GM21717 (cell line): ENCODE results near the gene GOLPH3L.
"Not testable (repeated sequence)": the region's sequence is repeated elsewhere in the genome, so short reads cannot be mapped to it uniquely, and the experiment has no call there.

Source experiments
- ATAC-seq: cut with Tn5 transposase; IDR thresholded peaks from one replicate; pipeline ENCODE4 v1.9.1; 2021; ENCODE audit warnings: mild to moderate bottlenecking, moderate library complexity; ENCODE audit not compliant: unreplicated experiment

The GOLPH3L gene

DNA sequence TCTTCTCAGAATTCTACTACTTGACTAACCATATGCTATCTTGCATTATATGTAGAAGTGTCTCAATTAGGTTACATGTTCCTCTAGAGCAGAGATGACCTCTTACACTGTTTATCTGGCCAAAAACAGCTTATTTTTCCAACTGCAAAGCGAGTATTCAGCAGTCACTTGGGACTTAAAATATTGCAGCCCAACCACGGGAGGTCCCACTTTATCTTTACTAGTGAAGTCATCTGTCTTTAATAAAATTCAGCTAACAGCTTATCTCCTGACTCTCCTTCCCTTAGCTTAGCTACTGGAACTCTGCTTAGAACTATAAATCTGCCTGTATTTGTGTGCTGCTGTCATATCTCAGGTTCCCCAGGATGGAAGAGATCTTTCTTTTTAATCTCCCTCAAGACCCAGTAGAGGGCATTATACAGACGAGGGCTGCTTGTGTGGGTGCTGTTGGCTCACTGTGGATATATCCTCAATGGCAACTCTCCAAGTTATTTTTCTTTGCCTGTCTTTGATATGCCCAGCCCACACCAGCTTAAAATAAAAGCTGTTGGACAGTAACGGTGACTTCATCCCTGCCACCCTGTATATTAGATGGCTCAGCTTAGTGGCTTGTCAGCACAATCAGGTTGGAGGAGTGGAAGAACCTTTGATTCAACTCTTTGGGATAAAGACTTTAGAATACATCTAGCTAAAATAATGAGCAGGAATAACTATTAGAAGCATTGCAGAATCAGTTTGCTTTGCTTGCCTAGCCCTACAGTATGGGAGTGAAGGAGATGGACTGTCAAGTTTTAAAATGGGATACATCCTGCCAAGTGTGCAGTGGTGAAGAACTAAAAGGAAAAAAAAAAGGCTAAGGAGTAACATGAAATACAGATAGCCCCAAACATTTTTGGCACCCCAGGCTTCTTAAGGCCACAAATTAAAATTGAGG, 77.1 kb downstream of the GOLPH3L start:
- no peak for ATAC-seq

GRCh38 chr1:150615346-150616201, 81.4 kb downstream of the GOLPH3L start:
- ATAC-seq: no peak

DNA sequence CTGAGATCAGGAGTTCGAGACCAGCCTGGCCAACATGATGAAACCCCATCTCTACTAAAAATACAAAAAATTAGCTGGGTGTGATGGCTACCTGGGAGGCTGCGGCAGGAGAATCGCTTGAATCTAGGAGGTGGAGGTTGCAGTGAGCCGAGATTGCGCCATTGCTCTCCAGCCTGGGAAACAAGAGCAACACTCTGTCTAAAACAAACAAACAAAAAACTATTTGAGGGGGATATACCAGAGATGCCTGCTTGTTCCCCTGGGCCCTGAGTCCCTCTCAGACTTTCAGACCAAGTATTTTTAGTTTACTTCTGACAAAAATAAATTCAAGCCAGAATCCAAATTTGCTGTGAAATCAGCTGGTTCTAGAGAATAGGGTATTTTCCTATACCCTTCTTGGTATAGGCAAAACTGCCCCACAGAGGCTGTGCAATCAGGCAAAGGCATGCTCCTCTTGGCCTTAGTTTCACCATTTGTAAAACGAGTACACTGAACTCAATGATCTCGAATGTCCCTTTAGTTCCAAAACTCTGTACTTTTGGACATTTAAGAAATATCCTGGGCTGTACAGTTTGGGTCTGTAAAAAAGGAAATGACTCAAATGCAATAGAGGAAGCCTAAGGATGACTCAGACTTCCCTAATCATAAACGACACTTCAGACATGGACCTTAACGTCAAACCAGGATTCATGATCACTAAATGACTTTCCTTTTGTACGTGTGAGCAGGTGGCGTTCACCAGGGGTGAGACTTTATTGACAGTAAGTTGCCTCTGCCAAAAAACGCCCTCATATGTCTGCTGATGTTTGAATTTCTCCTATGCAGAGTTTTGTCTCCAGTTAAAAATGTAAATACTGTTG, 83.7 kb downstream of the GOLPH3L start:
- ATAC-seq: peak; percentile 48

GRCh38 chr1:150612014-150612345, 85.0 kb downstream of the GOLPH3L start:
- ATAC-seq: no peak

DNA sequence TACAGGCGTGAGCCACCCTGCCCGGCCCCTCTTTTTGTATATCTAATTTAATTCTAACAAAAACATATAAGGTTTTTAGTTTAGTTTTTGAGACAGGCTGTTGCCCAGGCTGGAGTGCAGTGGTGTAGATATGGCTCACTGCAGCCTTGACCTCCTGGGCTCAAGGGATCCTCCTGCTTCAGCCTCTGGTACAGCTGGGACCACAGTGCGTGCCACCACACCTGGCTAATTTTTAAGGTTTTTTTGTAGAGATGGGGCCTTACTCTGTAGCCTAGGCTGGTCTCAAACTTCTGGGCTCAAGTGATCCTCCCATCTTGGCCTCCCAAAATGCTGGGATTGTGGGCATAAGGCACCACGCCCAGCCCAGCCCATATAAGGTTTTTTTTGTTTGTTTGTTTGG, 86.4 kb downstream of the GOLPH3L start:
- ATAC-seq: no peak

DNA sequence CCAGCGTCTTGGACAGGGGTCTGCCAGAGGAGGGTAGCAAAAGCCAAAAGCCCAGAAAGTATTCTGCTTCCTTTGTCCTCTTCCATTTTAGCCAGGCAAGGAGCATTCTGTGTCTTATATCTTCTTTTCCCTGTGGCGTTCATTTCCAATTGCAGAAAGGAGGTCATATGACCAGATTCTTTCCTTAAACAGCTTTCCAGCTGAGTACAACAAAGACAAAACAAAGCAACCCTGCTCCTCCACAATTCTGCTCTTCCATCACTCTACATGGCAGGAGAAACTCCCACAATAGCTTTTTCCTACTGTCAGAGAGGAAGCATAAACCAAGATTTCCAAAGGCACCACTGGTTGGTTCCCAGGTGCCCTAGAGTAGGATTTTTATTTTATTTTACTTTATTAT, 87.2 kb downstream of the GOLPH3L start:
- ATAC-seq: no peak

DNA sequence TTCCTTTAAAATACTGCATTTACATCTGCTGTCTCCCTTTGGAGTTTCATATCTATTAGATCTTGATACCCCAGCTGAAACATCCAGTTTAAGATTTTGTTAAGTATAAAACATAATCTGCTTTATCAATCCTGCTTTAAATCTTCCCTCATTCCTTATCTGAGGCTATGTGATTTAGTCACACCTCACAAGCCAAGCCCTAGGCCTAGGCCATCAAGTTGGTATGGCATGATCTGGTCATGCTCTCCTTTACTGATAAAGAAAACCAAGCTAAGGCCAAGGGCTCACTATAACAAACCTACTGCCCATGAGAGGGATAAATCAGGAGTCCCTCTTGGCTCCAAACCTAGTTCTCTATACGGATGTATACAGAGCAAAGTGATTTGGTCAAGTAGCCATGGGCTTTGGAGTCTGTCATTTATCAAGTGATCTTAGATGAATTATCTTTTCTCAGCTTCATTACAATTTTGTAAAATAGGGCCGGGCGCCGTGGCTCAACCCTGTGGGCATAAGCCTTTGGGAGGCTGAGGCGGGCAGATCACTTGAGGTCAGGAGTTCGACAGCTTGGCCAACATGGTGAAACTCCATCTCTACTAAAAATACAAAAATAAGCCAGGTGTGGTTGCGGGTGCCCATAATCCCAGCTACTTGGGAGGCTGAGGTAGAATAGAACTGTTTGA, 90.4 kb downstream of the GOLPH3L start:
- no peak for ATAC-seq

GRCh38 chr1:150605451-150605731, 91.6 kb downstream of the GOLPH3L start:
- not testable (repeated sequence) for ATAC-seq

DNA sequence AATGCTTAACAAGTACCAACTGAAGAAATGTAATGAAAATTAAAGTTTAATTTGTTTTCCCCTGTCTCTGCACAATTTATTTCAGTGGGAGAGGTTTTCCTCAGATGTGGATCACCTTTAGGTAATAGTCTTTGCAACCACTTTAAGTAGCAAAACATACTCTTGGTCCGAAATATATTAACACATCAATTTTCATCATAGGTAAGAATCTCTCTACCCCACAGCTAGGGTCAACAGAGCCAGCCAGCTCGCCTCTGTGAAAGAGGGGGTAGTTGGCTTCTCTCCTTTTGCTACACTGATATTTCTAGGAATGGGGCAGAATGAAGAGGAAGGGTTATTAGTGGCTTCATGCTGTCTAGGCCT, 92.7 kb downstream of the GOLPH3L start:
- ATAC-seq: no peak

GRCh38 chr1:150603711-150604110, 93.2 kb downstream of the GOLPH3L start:
- no peak for ATAC-seq

- ATAC-seq: not testable (repeated sequence)
Measured at GRCh38 chr1:150602372-150602771, 94.6 kb downstream of the GOLPH3L start.

DNA sequence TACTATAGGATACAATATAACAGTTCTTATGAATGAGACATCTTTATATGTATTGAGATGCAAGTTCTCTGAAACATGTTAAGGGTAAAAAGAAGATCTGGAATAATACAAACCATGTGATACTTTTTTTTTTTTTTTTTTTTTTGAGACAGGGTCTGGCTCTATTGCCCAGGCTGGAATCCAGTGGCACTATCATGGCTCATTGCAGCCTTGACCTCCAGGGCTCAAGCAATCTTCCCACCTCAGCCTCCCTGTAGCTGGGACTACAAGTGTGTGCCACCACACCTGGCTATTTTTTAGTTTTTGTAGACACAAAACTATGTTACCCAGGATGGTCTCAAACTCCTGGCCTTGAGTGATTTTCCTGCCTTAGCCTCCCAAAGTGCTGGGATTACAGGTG, 95.4 kb downstream of the GOLPH3L start:
- no peak for ATAC-seq

GRCh38 chr1:150598346-150598745, 98.6 kb downstream of the GOLPH3L start:
- ATAC-seq: not testable (repeated sequence)

DNA sequence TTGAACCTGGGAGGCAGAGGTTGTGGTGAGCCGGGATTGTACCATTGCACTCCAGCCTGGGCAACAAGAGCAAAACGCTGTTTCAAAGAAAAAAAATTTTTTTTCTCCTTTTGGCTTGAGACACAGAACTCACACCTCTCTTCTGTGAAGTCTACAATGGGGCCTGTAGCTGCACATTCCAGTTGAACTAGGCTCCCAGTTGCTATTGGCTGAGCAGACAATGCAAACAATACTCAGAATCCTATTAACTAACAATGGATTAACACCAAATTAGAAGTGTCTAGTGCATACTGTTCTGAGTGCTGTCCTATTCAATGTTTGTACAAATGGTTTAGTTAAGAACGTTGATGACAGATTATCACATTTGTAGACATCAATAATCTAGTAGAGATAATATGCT, 100.0 kb downstream of the GOLPH3L start:
- ATAC-seq: no peak
